Measurements from ENCODE around the gene RHCE.
"Not testable (repeated sequence)": the region's sequence is repeated elsewhere in the genome, so short reads cannot be mapped to it uniquely, and the experiment has no call there.

GRCh38 chr1:25324407-25324806 lies 96.2 kb downstream of the RHCE start:
- not testable (repeated sequence) for TF ChIP-seq CTCF (conservative IDR thresholded peaks at IDR 0.05; ENCODE audit: low read length); EZH2phosphoT487 (IDR thresholded peaks at IDR 0.05; ENCODE audit: borderline replicate concordance, low read depth, low read length)
